PC-9 (cell line): ENCODE data around the gene ENDOG.

Source experiments
- CTCF ChIP-seq: fragments of 200-600 bp; sonication (generic); conservative IDR thresholded peaks from 2 replicates; pipeline ENCODE4 v1.6.1; 2017; ENCODE audit warnings: mixed run types, antibody characterized with exemption, mild to moderate bottlenecking, moderate library complexity
- EZH2 ChIP-seq: fragments of 200-600 bp; sonication (generic); IDR thresholded peaks from 2 replicates; pipeline ENCODE4 v1.8.0; 2017; ENCODE audit warnings: antibody characterized with exemption, low read depth

DNA sequence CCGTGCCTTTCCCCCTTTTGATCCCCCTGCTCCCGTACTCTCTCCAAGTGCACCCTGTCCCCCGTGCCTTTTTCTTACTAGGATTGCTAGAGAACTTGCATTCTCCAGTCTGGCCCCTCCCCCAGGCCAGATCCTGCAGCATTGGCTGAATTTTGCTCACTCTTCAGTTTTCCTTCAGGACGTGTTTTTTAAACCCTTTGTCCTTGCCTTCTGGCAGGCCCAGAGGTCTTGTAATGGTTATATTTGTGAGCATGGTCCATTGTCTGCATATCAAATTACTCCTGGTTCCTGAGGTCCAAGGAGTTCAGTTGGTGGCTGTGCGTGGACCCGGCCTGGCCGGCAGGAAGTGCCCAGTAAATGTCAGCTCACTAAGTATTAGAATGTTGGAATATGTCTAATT lies 30.6 kb upstream of the ENDOG start:
- TF ChIP-seq CTCF (no peak), EZH2 (no peak)
